ENCODE results near the gene C18orf54.

- TF ChIP-seq POLR2A (IDR thresholded peaks at IDR 0.05; ENCODE audit: extremely low read depth, insufficient read length), result no peak
- no peak for TF ChIP-seq CTCF (IDR thresholded peaks at IDR 0.05; ENCODE audit: low read depth, low read length)
- TF ChIP-seq MYC (IDR thresholded peaks at IDR 0.05; ENCODE audit: low read depth, low read length), result no peak
Observed at GRCh38 chr18:54327818-54328217, 29.9 kb upstream of the C18orf54 start.

Data from NB4 (cell line).